ENCODE data around the gene B4GALT3.

DNA sequence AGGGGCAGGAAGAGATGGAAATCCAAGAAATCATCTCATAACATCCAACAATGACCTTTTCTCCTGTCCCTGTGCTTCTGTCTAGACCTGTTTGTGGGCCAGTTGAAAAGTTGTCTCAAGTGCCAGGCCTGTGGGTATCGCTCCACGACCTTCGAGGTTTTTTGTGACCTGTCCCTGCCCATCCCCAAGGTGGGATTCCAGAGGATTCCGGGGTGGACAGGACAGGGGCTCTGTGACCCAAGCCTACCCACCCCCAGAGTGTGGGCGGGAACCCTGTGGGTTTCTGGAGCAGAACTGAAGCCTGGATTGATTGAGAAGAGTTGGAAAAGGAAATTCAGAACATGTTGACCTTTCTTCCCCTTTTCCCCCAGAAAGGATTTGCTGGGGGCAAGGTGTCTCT, 13.5 kb downstream of the B4GALT3 start:
- TF ChIP-seq HDGF (IDR thresholded peaks at IDR 0.05; ENCODE audit: borderline replicate concordance) (no peak), SP1 (IDR thresholded peaks at IDR 0.05) (no peak), SUZ12 (IDR thresholded peaks at IDR 0.05) (no peak), L3MBTL2 (conservative IDR thresholded peaks at IDR 0.05) (no peak), FOXM1 (IDR thresholded peaks at IDR 0.05; ENCODE audit: borderline replicate concordance) (no peak), FOXK2 (IDR thresholded peaks at IDR 0.05) (no peak), ELF4 (IDR thresholded peaks at IDR 0.05) (no peak), NFRKB (IDR thresholded peaks at IDR 0.05) (no peak), BHLHE40 (IDR thresholded peaks at IDR 0.05; ENCODE audit: borderline replicate concordance) (no peak), TARDBP (IDR thresholded peaks at IDR 0.05) (no peak)
- TF ChIP-seq, protein P1, sequence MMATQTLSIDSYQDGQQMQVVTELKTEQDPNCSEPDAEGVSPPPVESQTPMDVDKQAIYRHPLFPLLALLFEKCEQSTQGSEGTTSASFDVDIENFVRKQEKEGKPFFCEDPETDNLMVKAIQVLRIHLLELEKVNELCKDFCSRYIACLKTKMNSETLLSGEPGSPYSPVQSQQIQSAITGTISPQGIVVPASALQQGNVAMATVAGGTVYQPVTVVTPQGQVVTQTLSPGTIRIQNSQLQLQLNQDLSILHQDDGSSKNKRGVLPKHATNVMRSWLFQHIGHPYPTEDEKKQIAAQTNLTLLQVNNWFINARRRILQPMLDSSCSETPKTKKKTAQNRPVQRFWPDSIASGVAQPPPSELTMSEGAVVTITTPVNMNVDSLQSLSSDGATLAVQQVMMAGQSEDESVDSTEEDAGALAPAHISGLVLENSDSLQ (IDR thresholded peaks at IDR 0.05): no peak

All from HEK293T (cell line).